Activated T-cell treated with anti-CD3 and anti-CD28 coated beads, Interleukin-2, amount 50 U/mL, for 72 hours (primary cell): Measurements from ENCODE around the gene ODF2. TPM values are rescaled to one million over a fixed set of nuclear protein-coding genes. Genes with fewer than 3 reads are reported as not detected.
"Not testable (repeated sequence)": the region's sequence is repeated elsewhere in the genome, so short reads cannot be mapped to it uniquely, and the experiment has no call there.

Source experiments
- ATAC-seq, 2 donors: fragments of 150-1000 bp; cut with Tn5 transposase; replicated peaks in 1 of 2; 2 replicates each; pipeline ENCODE4 v1.10.0; 2021; ENCODE audit warnings: moderate library complexity in 2 of 2, mild to moderate bottlenecking in 1 of 2
- DNase-seq, 2 donors: peaks; one replicate each; pipeline ENCODE4 v3.0.0; 2021 to 2022; ENCODE audit warnings: mixed read lengths in 1 of 2
- H3K27ac Mint-ChIP-seq: one replicate; pipeline ENCODE4 v1.8.0; 2022; ENCODE audit warnings: mild to moderate bottlenecking, moderate library complexity, mixed read lengths
- H3K27me3 Mint-ChIP-seq: one replicate; pipeline ENCODE4 v1.8.0; 2022; ENCODE audit warnings: low read depth, mixed read lengths
- H3K36me3 Mint-ChIP-seq, 2 donors: one replicate each; pipeline ENCODE4 v1.8.0; 2022; ENCODE audit warnings: mixed read lengths in 2 of 2, mild to moderate bottlenecking in 1 of 2; ENCODE audit not compliant: insufficient read depth in 2 of 2
- H3K4me1 Mint-ChIP-seq: one replicate; pipeline ENCODE4 v1.8.0; 2022; ENCODE audit warnings: low read depth, mixed read lengths
- H3K4me3 Mint-ChIP-seq, 2 donors: one replicate each; pipeline ENCODE4 v1.8.0; 2022; ENCODE audit warnings: mild to moderate bottlenecking in 2 of 2, mixed read lengths in 2 of 2, moderate library complexity in 2 of 2
- H3K9me3 Mint-ChIP-seq, 2 donors: one replicate each; pipeline ENCODE4 v1.8.0; 2022; ENCODE audit warnings: mixed read lengths in 2 of 2
- total RNA-seq, 2 donors: library from RNA; stranded (reverse); gene quantifications; one replicate each; pipeline ENCODE4 v1.2.3, GENCODE V29; 2022

The ODF2 gene
- total RNA-seq, 2 donors from 2014 or later = 64.8 to 87.3 TPM

GRCh38 chr9:128434340-128434739 is 21.5 kb upstream of the ODF2 start:
- no peak overlapping the region for H3K27ac Mint-ChIP-seq
- no peak overlapping the region for H3K4me3 Mint-ChIP-seq
- no peaks in the 10 kb centered on the region for H3K36me3 Mint-ChIP-seq
- no peaks in the 10 kb centered on the region for H3K27me3 Mint-ChIP-seq
- no peak for DNase-seq
- H3K9me3 Mint-ChIP-seq = no peaks in the 10 kb centered on the region
- ATAC-seq = no peak
- peaks cover 11% of the 10 kb centered on the region for H3K4me1 Mint-ChIP-seq

GRCh38 chr9:128435611-128436010 is 20.2 kb upstream of the ODF2 start:
- DNase-seq (no peak), ATAC-seq (no peak)
- no peaks in the 10 kb centered on the region for H3K27me3 Mint-ChIP-seq
- H3K4me1 Mint-ChIP-seq = peaks cover 12% of the 10 kb centered on the region
- H3K4me3 Mint-ChIP-seq = no peak overlapping the region
- H3K36me3 Mint-ChIP-seq = no peaks in the 10 kb centered on the region
- no peaks in the 10 kb centered on the region for H3K9me3 Mint-ChIP-seq
- no peak overlapping the region for H3K27ac Mint-ChIP-seq

- Mint-ChIP-seq H3K27ac (no peak overlapping the region), H3K4me1 (peaks cover 12% of the 10 kb centered on the region), H3K36me3 (no peaks in the 10 kb centered on the region), H3K27me3 (no peaks in the 10 kb centered on the region), H3K4me3 (no peak overlapping the region), H3K9me3 (no peaks in the 10 kb centered on the region)
- ATAC-seq (peak; percentile 95), DNase-seq (peak; percentile 85 to 88)
Measured at GRCh38 chr9:128438343-128439109, 17.3 kb upstream of the ODF2 start.

- DNase-seq (no peak), ATAC-seq (no peak)
- Mint-ChIP-seq H3K4me1 (peaks cover 12% of the 10 kb centered on the region), H3K27me3 (no peaks in the 10 kb centered on the region), H3K4me3 (no peak overlapping the region), H3K27ac (no peak overlapping the region), H3K36me3 (no peaks in the 10 kb centered on the region), H3K9me3 (no peaks in the 10 kb centered on the region)
Measured at GRCh38 chr9:128439273-128439672, 16.5 kb upstream of the ODF2 start.

DNA sequence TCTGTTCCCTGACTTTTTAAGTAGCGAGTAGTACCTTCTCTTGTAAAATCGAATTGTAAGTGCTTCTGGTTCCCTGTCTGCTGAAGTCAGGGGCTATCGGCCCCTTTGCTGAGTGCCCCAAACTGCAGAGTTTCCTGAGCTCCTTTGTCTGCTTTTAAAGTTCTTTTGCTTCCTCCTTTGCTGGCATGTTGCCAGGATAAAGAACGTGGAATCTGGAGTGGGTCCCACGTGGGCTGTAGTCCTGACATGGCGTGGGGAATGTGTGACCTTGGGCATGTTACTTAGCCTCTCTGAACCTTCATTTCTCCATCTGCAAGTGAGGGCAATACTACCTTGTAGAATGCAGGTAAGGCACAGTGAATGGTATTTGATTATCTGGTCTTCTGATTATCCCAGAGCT is 13.7 kb upstream of the ODF2 start:
- Mint-ChIP-seq H3K36me3 (no peaks in the 10 kb centered on the region), H3K27ac (no peak overlapping the region), H3K27me3 (no peaks in the 10 kb centered on the region), H3K4me1 (peaks cover 12% of the 10 kb centered on the region), H3K9me3 (no peaks in the 10 kb centered on the region), H3K4me3 (no peak overlapping the region)
- ATAC-seq = no peak
- DNase-seq = no peak

- H3K4me1 Mint-ChIP-seq, H3K9me3 Mint-ChIP-seq, DNase-seq, H3K4me3 Mint-ChIP-seq, H3K27ac Mint-ChIP-seq, H3K27me3 Mint-ChIP-seq, H3K36me3 Mint-ChIP-seq, ATAC-seq: not testable (repeated sequence)
Measured at GRCh38 chr9:128446505-128446904, 9.3 kb upstream of the ODF2 start.

DNA sequence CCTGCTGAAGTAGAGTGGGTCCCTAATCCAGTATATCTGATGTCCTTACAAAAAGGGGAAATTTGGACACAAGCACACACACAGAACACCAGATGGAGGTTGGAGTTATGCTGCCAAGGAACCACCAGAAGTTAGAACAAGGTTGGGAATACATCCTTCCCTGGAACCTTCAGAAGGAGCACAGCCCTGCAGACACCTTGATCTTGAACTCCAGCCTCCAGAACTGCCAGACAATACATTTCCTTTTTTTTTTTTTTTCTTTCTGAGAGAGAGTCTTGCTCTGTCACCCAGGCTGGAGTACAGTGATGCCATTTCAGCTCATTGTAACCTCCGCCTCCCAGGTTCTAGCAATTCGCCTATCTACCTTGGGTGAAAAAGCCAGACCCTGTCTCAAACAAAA is 7.1 kb upstream of the ODF2 start:
- DNase-seq = no peak
- H3K27me3 Mint-ChIP-seq = no peaks in the 10 kb centered on the region
- no peak for ATAC-seq
- no peaks in the 10 kb centered on the region for H3K36me3 Mint-ChIP-seq
- H3K4me3 Mint-ChIP-seq = no peak overlapping the region
- no peak overlapping the region for H3K27ac Mint-ChIP-seq
- H3K9me3 Mint-ChIP-seq = no peaks in the 10 kb centered on the region
- H3K4me1 Mint-ChIP-seq = no peaks in the 10 kb centered on the region

- peaks cover 2% of the 10 kb centered on the region in 2 donors for H3K36me3 Mint-ChIP-seq
- H3K27me3 Mint-ChIP-seq = no peaks in the 10 kb centered on the region
- DNase-seq (no peak), ATAC-seq (no peak)
- peak overlapping the region; percentile 57 to 84 for H3K4me3 Mint-ChIP-seq
- H3K27ac Mint-ChIP-seq = peak overlapping the region; percentile 64
- H3K9me3 Mint-ChIP-seq = no peaks in the 10 kb centered on the region
- peaks cover 27% of the 10 kb centered on the region for H3K4me1 Mint-ChIP-seq
Measured at GRCh38 chr9:128454991-128455390, 815 bp upstream of the ODF2 start.

GRCh38 chr9:128456613-128457061 is 831 bp downstream of the ODF2 start:
- Mint-ChIP-seq H3K9me3 (no peaks in the 10 kb centered on the region), H3K4me3 (peak overlapping the region; percentile 84 to 88), H3K36me3 (peaks cover 5 to 6% of the 10 kb centered on the region in 2 donors), H3K27ac (peak overlapping the region; percentile 62), H3K27me3 (no peaks in the 10 kb centered on the region), H3K4me1 (peaks cover 27% of the 10 kb centered on the region)
- peak; percentile 78 to 85 for DNase-seq
- ATAC-seq = peak; percentile 71 to 76

DNA sequence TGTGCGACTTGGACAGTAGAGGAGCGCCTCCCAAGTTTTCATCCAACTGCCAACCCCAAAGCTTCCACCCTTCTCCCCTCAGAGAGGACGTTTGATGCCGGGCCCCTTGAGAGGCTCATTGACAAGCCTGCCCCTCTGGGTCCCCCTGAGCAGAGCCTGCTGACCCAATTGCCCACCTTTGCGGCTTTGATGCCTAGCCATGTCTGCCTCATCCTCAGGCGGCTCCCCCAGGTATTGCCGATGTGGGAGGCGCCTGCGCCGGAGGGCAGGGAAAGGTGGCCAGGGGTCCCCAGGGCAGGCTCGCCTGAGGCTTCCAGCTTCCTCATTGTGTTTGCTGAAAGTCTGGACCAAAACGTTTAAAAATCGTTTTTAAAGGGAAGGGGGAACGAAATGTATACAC is 1.4 kb downstream of the ODF2 start:
- H3K4me3 Mint-ChIP-seq = peak overlapping the region; percentile 84 to 88
- ATAC-seq (no peak), DNase-seq (peak in 1 of 2 donors; percentile 1)
- no peak overlapping the region for H3K27ac Mint-ChIP-seq
- peaks cover 5 to 6% of the 10 kb centered on the region in 2 donors for H3K36me3 Mint-ChIP-seq
- H3K27me3 Mint-ChIP-seq = no peaks in the 10 kb centered on the region
- H3K9me3 Mint-ChIP-seq = no peaks in the 10 kb centered on the region
- peaks cover 27% of the 10 kb centered on the region for H3K4me1 Mint-ChIP-seq

GRCh38 chr9:128459011-128459410 is 3.2 kb downstream of the ODF2 start:
- no peak overlapping the region for H3K27ac Mint-ChIP-seq

GRCh38 chr9:128469070-128469469 is 13.3 kb downstream of the ODF2 start:
- H3K36me3 Mint-ChIP-seq = peaks cover 1 to 10% of the 10 kb centered on the region in 2 donors
- H3K27ac Mint-ChIP-seq = no peak overlapping the region
- no peaks in the 10 kb centered on the region for H3K9me3 Mint-ChIP-seq
- peaks cover 9% of the 10 kb centered on the region for H3K4me1 Mint-ChIP-seq
- H3K4me3 Mint-ChIP-seq = no peak overlapping the region
- H3K27me3 Mint-ChIP-seq = no peaks in the 10 kb centered on the region
- ATAC-seq = no peak
- DNase-seq = no peak

More at GRCh38 chr9:128459011-128459410, 3.2 kb downstream of the ODF2 start:
- H3K36me3 Mint-ChIP-seq = peaks cover 5 to 6% of the 10 kb centered on the region in 2 donors
- no peak for DNase-seq
- H3K27me3 Mint-ChIP-seq = no peaks in the 10 kb centered on the region
- no peak for ATAC-seq
- no peaks in the 10 kb centered on the region for H3K9me3 Mint-ChIP-seq
- no peak overlapping the region for H3K4me3 Mint-ChIP-seq
- peaks cover 27% of the 10 kb centered on the region for H3K4me1 Mint-ChIP-seq

- Mint-ChIP-seq H3K27ac (no peak overlapping the region), H3K27me3 (no peaks in the 10 kb centered on the region), H3K36me3 (peaks cover 3 to 17% of the 10 kb centered on the region in 2 donors), H3K9me3 (no peaks in the 10 kb centered on the region), H3K4me1 (peaks cover 9% of the 10 kb centered on the region), H3K4me3 (no peak overlapping the region)
- DNase-seq = peak; percentile 10 to 15
- ATAC-seq = peak; percentile 31 to 58
Measured at GRCh38 chr9:128470560-128470959, 14.8 kb downstream of the ODF2 start.

- Mint-ChIP-seq H3K9me3 (no peaks in the 10 kb centered on the region), H3K27me3 (no peaks in the 10 kb centered on the region), H3K4me3 (no peak overlapping the region), H3K27ac (no peak overlapping the region), H3K4me1 (peaks cover 9% of the 10 kb centered on the region), H3K36me3 (peaks cover 6 to 25% of the 10 kb centered on the region in 2 donors)
- no peak for DNase-seq
- ATAC-seq = no peak
Measured at GRCh38 chr9:128473104-128473503, 17.3 kb downstream of the ODF2 start.
